Measurements from ENCODE around the gene SETDB2. TPM values are rescaled to one million over a fixed set of nuclear protein-coding genes. Genes with fewer than 3 reads are reported as not detected.

SETDB2 gene
- polyA plus RNA-seq, 1 donor (not counting 4 experiments of a cell fraction or from before 2014, with no cell fraction given): 5.6 TPM

- Histone ChIP-seq H3K27ac (ENCODE audit: control insufficient read depth, insufficient read depth, low read length) (no peak overlapping the region), H3K79me2 (ENCODE audit: control insufficient read depth, insufficient read depth, low read length) (no peaks in the 10 kb centered on the region), H3K9ac (ENCODE audit: control insufficient read depth, extremely low read depth, insufficient read depth, low read length) (no peak overlapping the region), H4K20me1 (ENCODE audit: control insufficient read depth, extremely low read depth, insufficient read depth, low read length) (no peaks in the 10 kb centered on the region), H3K4me2 (ENCODE audit: control insufficient read depth, extremely low read depth, insufficient read depth, low read depth, low read length) (no peak overlapping the region), H3K9me3 (ENCODE audit: control insufficient read depth, low read depth, low read length) (no peaks in the 10 kb centered on the region), H3K27me3 (ENCODE audit: control insufficient read depth, extremely low read depth, insufficient read depth, low read length) (no peaks in the 10 kb centered on the region), H3K4me1 (ENCODE audit: control insufficient read depth, extremely low read depth, insufficient read depth, low read length) (no peaks in the 10 kb centered on the region), H3K9me1 (ENCODE audit: control insufficient read depth, extremely low read depth, insufficient read depth, low read length) (no peaks in the 10 kb centered on the region), H3K36me3 (ENCODE audit: control insufficient read depth in 2 of 2, extremely low read depth in 1 of 2, insufficient read depth in 2 of 2, low read length in 2 of 2) (no peaks in the 10 kb centered on the region), H2AFZ (ENCODE audit: control insufficient read depth, low read length) (no peak overlapping the region), H3K4me3 (ENCODE audit: control insufficient read depth in 2 of 3, extremely low read depth in 1 of 3, insufficient read depth in 2 of 3, low read depth in 1 of 3, low read length in 3 of 3) (no peak overlapping the region)
- dilution Hi-C loops (cut with MboI; ENCODE audit: extremely low pct_ligation_motif_present, low sequenced_read_pairs): no loop called here
- DNase-seq (ENCODE audit: low read depth, low spot score) (no peak), FAIRE-seq (no peak)
- no peak for TF ChIP-seq EZH2 (IDR thresholded peaks at IDR 0.05; ENCODE audit: low read length)
- TF ChIP-seq CTCF (optimal IDR thresholded peaks at IDR 0.05 in 1 of 3, IDR thresholded peaks at IDR 0.05 in 1 of 3, conservative IDR thresholded peaks at IDR 0.05 in 1 of 3; ENCODE audit: extremely low read depth in 1 of 3, insufficient read depth in 2 of 3, low read length in 3 of 3): no peak
Observed at GRCh38 chr13:49407936-49408335, 36.1 kb upstream of the SETDB2 start.

DNA sequence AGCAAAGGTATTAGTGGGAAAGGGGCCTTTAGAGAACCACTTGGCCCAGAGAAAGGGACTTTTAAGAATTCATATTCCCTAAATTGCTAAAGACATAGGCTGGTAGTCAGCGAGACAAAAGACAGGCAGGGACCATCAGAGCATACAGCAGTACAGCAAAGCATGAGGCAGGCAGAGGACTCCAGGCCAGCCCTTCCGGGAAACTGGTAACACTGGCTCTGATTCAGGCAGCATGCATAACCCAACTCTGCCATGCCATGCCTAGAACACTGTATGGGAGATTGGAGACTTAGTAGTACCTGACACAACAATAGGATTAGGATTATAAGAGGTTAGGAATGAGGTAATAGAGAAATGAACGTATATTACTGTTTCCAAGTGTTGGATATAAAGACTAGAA is 35.1 kb upstream of the SETDB2 start:
- Histone ChIP-seq H3K79me2 (ENCODE audit: control insufficient read depth, insufficient read depth, low read length) (no peaks in the 10 kb centered on the region), H3K9me3 (ENCODE audit: control insufficient read depth, low read depth, low read length) (no peaks in the 10 kb centered on the region), H3K27me3 (ENCODE audit: control insufficient read depth, extremely low read depth, insufficient read depth, low read length) (no peaks in the 10 kb centered on the region), H3K9me1 (ENCODE audit: control insufficient read depth, extremely low read depth, insufficient read depth, low read length) (no peaks in the 10 kb centered on the region), H3K36me3 (ENCODE audit: control insufficient read depth in 2 of 2, extremely low read depth in 1 of 2, insufficient read depth in 2 of 2, low read length in 2 of 2) (no peaks in the 10 kb centered on the region), H3K4me3 (ENCODE audit: control insufficient read depth in 2 of 3, extremely low read depth in 1 of 3, insufficient read depth in 2 of 3, low read depth in 1 of 3, low read length in 3 of 3) (no peak overlapping the region), H4K20me1 (ENCODE audit: control insufficient read depth, extremely low read depth, insufficient read depth, low read length) (no peaks in the 10 kb centered on the region), H3K4me1 (ENCODE audit: control insufficient read depth, extremely low read depth, insufficient read depth, low read length) (no peaks in the 10 kb centered on the region), H2AFZ (ENCODE audit: control insufficient read depth, low read length) (no peak overlapping the region), H3K4me2 (ENCODE audit: control insufficient read depth, extremely low read depth, insufficient read depth, low read depth, low read length) (no peak overlapping the region), H3K9ac (ENCODE audit: control insufficient read depth, extremely low read depth, insufficient read depth, low read length) (no peak overlapping the region), H3K27ac (ENCODE audit: control insufficient read depth, insufficient read depth, low read length) (no peak overlapping the region)
- TF ChIP-seq CTCF (optimal IDR thresholded peaks at IDR 0.05 in 1 of 3, IDR thresholded peaks at IDR 0.05 in 1 of 3, conservative IDR thresholded peaks at IDR 0.05 in 1 of 3; ENCODE audit: extremely low read depth in 1 of 3, insufficient read depth in 2 of 3, low read length in 3 of 3) (no peak), EZH2 (IDR thresholded peaks at IDR 0.05; ENCODE audit: low read length) (no peak)
- dilution Hi-C loops (cut with MboI; ENCODE audit: extremely low pct_ligation_motif_present, low sequenced_read_pairs): no loop called here
- no peak for DNase-seq (ENCODE audit: low read depth, low spot score)
- FAIRE-seq: no peak

All from keratinocyte (primary cell).